Esophagus muscularis mucosa (tissue), 4 donors: Measurements from ENCODE around the gene TPGS1. TPM values are rescaled to one million over a fixed set of nuclear protein-coding genes. Genes with fewer than 3 reads are reported as not detected.

Source experiments
- DNase-seq: peaks from one replicate; pipeline ENCODE4 v3.0.0-alpha.2; 2017; ENCODE audit errors: extremely low spot score
- H3K27ac ChIP-seq, 4 donors: fragments of 200-600 bp; sonication (generic); replicated peaks in 1 of 4; 1 replicate in 3 of 4; 2 replicates in 1 of 4; pipeline ENCODE4 v1.5.1; 2016 to 2019; ENCODE audit warnings: mild to moderate bottlenecking in 1 of 4
- H3K27me3 ChIP-seq, 4 donors: fragments of 200-600 bp; sonication (generic); one replicate each; pipeline versions ENCODE4 v1.5.1 to v1.6.0; 2016 to 2019
- H3K36me3 ChIP-seq, 4 donors: fragments of 200-600 bp; sonication (generic); one replicate each; pipeline ENCODE4 v1.5.1; 2016 to 2019
- H3K4me1 ChIP-seq, 4 donors: fragments of 200-600 bp; sonication (generic); one replicate each; pipeline ENCODE4 v1.5.1; 2016 to 2019
- H3K4me3 ChIP-seq, 4 donors: fragments of 200-600 bp; sonication (generic); 1 replicate in 2 of 4; 2 replicates in 2 of 4; pipeline ENCODE4 v1.5.1; 2016 to 2019; ENCODE audit warnings: mild to moderate bottlenecking in 4 of 4, moderate library complexity in 1 of 4
- H3K9me3 ChIP-seq, 4 donors: fragments of 200-600 bp; sonication (generic); 1 replicate in 3 of 4; 2 replicates in 1 of 4; pipeline ENCODE4 v1.5.1; 2016 to 2019
- CTCF ChIP-seq, 3 experiments: fragments of 200-600 bp in 2 of 3; fragments of 450-650 bp in 1 of 3; sonication (generic) in 2 of 3; IDR thresholded peaks; one replicate each; pipeline ENCODE4 v1.5.1; 2017 to 2019; ENCODE audit warnings: antibody characterized with exemption in 3 of 3, mild to moderate bottlenecking in 2 of 3, moderate library complexity in 1 of 3
- EP300 ChIP-seq: sonication (generic); formaldehyde crosslinking; IDR thresholded peaks from one replicate; pipeline ENCODE4 v1.6.1; 2017; ENCODE audit warnings: antibody characterized with exemption
- POLR2A ChIP-seq: fragments of 450-650 bp; IDR thresholded peaks from one replicate; pipeline ENCODE4 v1.6.1; 2017; ENCODE audit warnings: antibody characterized with exemption, moderate library complexity, mild to moderate bottlenecking, low read depth
- POLR2AphosphoS5 ChIP-seq, 2 donors: sonication (generic); formaldehyde crosslinking; IDR thresholded peaks; one replicate each; pipeline ENCODE4 v1.6.1; 2017; ENCODE audit warnings: antibody characterized with exemption in 2 of 2
- WGBS: methylation state at CpG from one replicate; pipeline ENCODE4 v1.1.5; 2018; 5-methylcytosine and 5-hydroxymethylcytosine counted together
- intact Hi-C: fragments of 100-400 bp; cut with DNase I; formaldehyde crosslinking; loops from one replicate; pipeline ENCODE4 v1.15.1; 2023
- total RNA-seq, 4 donors: library from RNA; depleted of rRNA; stranded (reverse); fragments of >200 nt; gene quantifications; one replicate each; pipeline versions ENCODE4 v1.1.0 to v1.2.1, GENCODE V29; 2016

The TPGS1 gene
- total RNA-seq, 4 donors from 2014 or later = 61.7 to 86.6 (median 64.4) TPM

GRCh38 chr19:482186-483041 is 24.9 kb upstream of the TPGS1 start:
- H3K27me3 ChIP-seq = peaks cover 0 to 36% (median 0%) of the 10 kb centered on the region in 4 donors
- no peak overlapping the region for H3K4me3 ChIP-seq
- no peak overlapping the region for H3K27ac ChIP-seq
- no peak for DNase-seq
- no peak for TF ChIP-seq EP300
- no peak for TF ChIP-seq CTCF (IDR thresholded peaks at IDR 0.05)
- TF ChIP-seq POLR2A = no peak
- H3K9me3 ChIP-seq = no peaks in the 10 kb centered on the region
- intact Hi-C loops = loop anchor here (10.0 kb wide), 1 partner anchor 98 kb away; no protein-coding TSS in a partner anchor
- peaks cover 3 to 17% (median 13%) of the 10 kb centered on the region in 4 donors for H3K4me1 ChIP-seq
- WGBS = 58% methylated on average over 18 of the region's 20 CpGs
- H3K36me3 ChIP-seq = no peaks in the 10 kb centered on the region

- Histone ChIP-seq H3K9me3 (no peaks in the 10 kb centered on the region), H3K4me3 (no peak overlapping the region), H3K27me3 (peaks cover 0 to 36% (median 0%) of the 10 kb centered on the region in 4 donors), H3K4me1 (peaks cover 3 to 25% (median 20%) of the 10 kb centered on the region in 4 donors), H3K36me3 (no peaks in the 10 kb centered on the region), H3K27ac (no peak overlapping the region)
- WGBS = 58% methylated on average over 15 of the region's 21 CpGs
- no peak for DNase-seq
- TF ChIP-seq EP300 = no peak
- no peak for TF ChIP-seq POLR2A
- TF ChIP-seq POLR2AphosphoS5 (IDR thresholded peaks at IDR 0.05) = no peak
- TF ChIP-seq CTCF (IDR thresholded peaks at IDR 0.05) = no peak
- intact Hi-C loops = loop anchor here (10.0 kb wide), 1 partner anchor 99 kb away; no protein-coding TSS in a partner anchor
These were observed 23.8 kb upstream of the TPGS1 start for GRCh38 chr19:483332-484072.

- no peaks in the 10 kb centered on the region for H3K9me3 ChIP-seq
- WGBS = 74% methylated on average over 15 of the region's 15 CpGs
- peaks cover 5 to 26% (median 24%) of the 10 kb centered on the region in 4 donors for H3K4me1 ChIP-seq
- TF ChIP-seq POLR2AphosphoS5 (IDR thresholded peaks at IDR 0.05) = no peak
- no peak for TF ChIP-seq EP300
- no peak for TF ChIP-seq CTCF (IDR thresholded peaks at IDR 0.05)
- TF ChIP-seq POLR2A = no peak
- H3K27ac ChIP-seq = no peak overlapping the region
- H3K36me3 ChIP-seq = no peaks in the 10 kb centered on the region
- intact Hi-C loops = loop anchor here (10.0 kb wide), 1 partner anchor 100 kb away; no protein-coding TSS in a partner anchor
- DNase-seq = no peak
- H3K4me3 ChIP-seq = no peak overlapping the region
- peaks cover 0 to 36% (median 0%) of the 10 kb centered on the region in 4 donors for H3K27me3 ChIP-seq
These were observed 22.8 kb upstream of the TPGS1 start for GRCh38 chr19:484494-484893.

GRCh38 chr19:485077-485476 is 22.2 kb upstream of the TPGS1 start:
- intact Hi-C loops = loop anchor here (10.0 kb wide), 1 partner anchor 100 kb away; no protein-coding TSS in a partner anchor
- WGBS = 88% methylated on average over 21 of the region's 22 CpGs

More at GRCh38 chr19:485077-485476, 22.2 kb upstream of the TPGS1 start:
- Histone ChIP-seq H3K27me3 (peaks cover 0 to 36% (median 0%) of the 10 kb centered on the region in 4 donors), H3K4me1 (peaks cover 11 to 28% (median 25%) of the 10 kb centered on the region in 4 donors), H3K9me3 (no peaks in the 10 kb centered on the region), H3K27ac (no peak overlapping the region), H3K4me3 (no peak overlapping the region), H3K36me3 (no peaks in the 10 kb centered on the region)
- TF ChIP-seq POLR2AphosphoS5 (IDR thresholded peaks at IDR 0.05) = no peak
- TF ChIP-seq EP300 = no peak
- TF ChIP-seq CTCF (IDR thresholded peaks at IDR 0.05) = no peak
- TF ChIP-seq POLR2A = no peak
- DNase-seq = no peak
